HFF-Myc (cell line): ENCODE data around the gene ABCA4.

Experiments used
- DNase-seq: peaks from one replicate; pipeline ENCODE4 v3.0.0-alpha.2; 2011; ENCODE audit warnings: low read depth; ENCODE audit errors: extremely low read depth
- H3K4me3 ChIP-seq: replicated peaks from 2 replicates; pipeline ENCODE4 v1.5.1; 2011; ENCODE audit warnings: low read depth, mild to moderate bottlenecking, control low read depth, low read length
- CTCF ChIP-seq: IDR thresholded peaks from 2 replicates; pipeline ENCODE4 v1.5.1; 2012; ENCODE audit warnings: mild to moderate bottlenecking, low read depth, low read length, control low read depth; ENCODE audit errors: missing control alignments

The ABCA4 gene

DNA sequence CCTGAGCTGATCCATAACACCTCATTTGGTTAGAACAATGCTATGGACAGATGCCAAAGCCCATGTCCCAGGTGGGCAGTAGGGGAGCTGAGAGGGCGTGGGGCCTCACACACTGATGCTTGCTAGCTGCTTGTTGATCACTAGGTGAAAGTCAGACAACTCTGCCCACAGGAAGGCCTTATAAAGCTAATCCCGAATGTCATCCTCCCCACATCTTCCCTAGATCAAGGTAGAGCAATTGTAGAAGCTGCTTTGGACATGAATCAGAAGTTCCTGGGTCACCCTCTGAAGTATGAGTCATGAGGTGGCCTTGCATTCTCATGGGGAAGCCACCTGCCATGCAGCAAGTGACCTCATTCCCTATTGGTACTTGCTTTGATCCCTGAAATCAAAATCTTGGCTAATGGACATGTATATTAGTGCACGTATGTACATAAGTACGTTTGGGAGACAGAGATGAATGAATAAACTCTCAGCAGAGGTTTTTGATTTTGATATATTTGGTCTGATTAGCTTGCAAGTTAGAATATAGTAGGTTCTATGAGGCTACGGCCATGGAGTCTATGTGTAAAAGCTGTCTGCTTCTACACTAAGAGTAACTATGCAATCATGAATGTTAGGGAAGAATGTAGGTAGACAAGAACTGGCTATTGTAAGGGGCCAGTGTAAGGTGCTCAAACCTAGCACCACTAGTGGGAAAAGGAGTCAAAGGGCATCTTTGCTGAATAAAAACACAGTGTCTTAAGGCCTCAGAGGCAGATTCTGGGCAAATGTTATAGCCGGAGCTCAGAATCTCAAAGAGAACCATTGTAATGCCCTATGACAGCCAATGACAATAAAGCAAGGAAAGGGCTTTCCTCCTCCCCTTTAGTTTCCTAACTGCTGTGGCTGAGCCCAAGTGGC is 52.6 kb downstream of the ABCA4 start:
- H3K4me3 ChIP-seq, result no peak overlapping the region
- no peak for TF ChIP-seq CTCF
- no peak for DNase-seq

DNA sequence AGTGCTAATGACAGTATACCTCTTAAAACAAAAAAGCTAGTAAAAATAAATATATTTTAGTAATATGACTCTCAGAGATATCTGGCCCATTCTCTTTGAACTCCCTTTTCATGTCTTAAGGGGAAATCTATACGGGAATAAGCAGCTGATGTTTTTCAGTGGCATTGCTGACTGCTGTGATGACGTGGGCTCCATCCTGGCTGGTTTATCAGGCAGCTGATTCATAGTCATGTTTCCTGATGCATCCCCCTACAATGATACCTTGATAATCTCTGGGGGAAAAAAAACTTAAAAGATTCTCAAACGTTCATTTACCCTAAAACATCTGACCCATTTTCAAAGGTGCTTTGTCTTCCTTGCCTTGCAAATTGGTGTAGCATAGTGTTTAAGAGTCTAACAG is 53.8 kb downstream of the ABCA4 start:
- DNase-seq, result no peak
- no peak for TF ChIP-seq CTCF
- H3K4me3 ChIP-seq, result no peak overlapping the region

DNA sequence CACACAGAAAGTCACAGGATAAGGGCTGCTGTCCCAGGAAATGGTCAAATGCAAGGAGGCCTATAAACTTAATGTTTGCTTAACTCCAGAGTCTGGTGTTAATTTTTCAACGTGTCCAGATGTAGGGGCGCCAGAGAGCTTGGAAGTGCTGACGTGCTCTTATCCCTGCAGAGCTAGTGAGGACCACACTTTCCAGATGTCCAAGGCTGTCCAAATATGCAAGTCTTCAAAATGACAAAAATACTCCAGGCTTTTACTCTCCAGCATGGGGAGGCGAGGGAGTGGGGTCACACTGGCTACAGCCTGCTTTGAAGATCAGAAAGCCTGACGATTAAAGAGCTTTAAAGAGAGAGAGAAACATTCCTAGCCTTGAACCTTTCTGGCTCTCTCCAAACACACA is 57.6 kb downstream of the ABCA4 start:
- TF ChIP-seq CTCF, result peak; percentile 61
- peak; percentile 79 for DNase-seq
- no peak overlapping the region for H3K4me3 ChIP-seq

- H3K4me3 ChIP-seq, result no peak overlapping the region
- TF ChIP-seq CTCF, result peak; percentile 89
- peak; percentile 72 for DNase-seq
Measured at GRCh38 chr1:94061513-94062443, 59.2 kb downstream of the ABCA4 start.

DNA sequence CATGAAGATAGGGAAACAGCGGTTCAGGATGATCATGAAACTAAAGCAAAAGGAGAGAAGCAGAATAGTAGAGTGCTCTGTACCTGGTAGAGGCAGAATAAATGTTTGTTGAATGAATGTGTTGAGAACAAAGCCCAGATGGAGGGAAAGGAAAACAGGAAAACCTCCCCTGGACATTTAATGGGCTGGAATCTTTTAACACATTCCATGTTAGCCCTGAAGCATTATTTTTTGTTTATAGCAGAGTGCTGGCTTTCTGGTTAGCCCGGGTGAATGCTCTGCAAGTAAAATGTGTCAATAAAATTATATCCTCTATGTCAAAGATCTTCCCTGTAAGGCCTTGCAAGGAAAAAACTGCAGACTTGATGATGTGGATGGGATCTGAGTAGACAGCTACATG is 60.2 kb downstream of the ABCA4 start:
- DNase-seq, result no peak
- TF ChIP-seq CTCF, result no peak
- H3K4me3 ChIP-seq, result no peak overlapping the region

DNA sequence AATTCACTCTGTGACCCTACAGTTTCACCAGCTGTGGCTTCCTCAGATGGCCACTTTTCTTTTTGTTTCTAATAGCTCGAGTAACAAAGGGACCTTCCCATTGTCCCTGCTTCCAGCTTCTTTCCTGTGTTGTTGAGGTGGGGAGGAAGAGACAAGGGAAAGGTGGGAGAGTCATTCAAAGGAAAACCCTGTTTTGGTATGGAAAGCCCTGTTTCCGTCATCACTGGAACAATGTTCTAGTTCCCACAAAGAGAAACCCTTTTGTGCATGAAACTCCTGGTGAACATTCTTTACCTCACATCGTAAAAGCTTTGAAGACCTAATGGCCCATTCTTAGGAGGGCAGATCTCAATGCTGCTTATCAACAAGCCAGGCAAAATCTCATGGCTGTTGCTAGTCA is 62.2 kb downstream of the ABCA4 start:
- no peak overlapping the region for H3K4me3 ChIP-seq
- no peak for TF ChIP-seq CTCF
- no peak for DNase-seq
